GOT3 (cell line): Measurements from ENCODE around the gene IRF2.

Experiments used
- DNase-seq: peaks from one replicate; lab custom pipeline; 2025; ENCODE audit warnings: mixed read lengths; lab: John Stamatoyannopoulos, UW

IRF2 gene

GRCh38 chr4:184368290-184368689, 106.1 kb downstream of the IRF2 start:
- no peak for DNase-seq

GRCh38 chr4:184364100-184364921, 110.0 kb downstream of the IRF2 start:
- no peak for DNase-seq

GRCh38 chr4:184363258-184363657, 111.1 kb downstream of the IRF2 start:
- no peak for DNase-seq

- DNase-seq = no peak
Measured at GRCh38 chr4:184362396-184362795, 112.0 kb downstream of the IRF2 start.

GRCh38 chr4:184361443-184361842, 112.9 kb downstream of the IRF2 start:
- no peak for DNase-seq

- DNase-seq = no peak
Measured at GRCh38 chr4:184359888-184360287, 114.5 kb downstream of the IRF2 start.

- no peak for DNase-seq
Measured at GRCh38 chr4:184358521-184359232, 115.7 kb downstream of the IRF2 start.

- no peak for DNase-seq
Measured at GRCh38 chr4:184357772-184358171, 116.6 kb downstream of the IRF2 start.

GRCh38 chr4:184357165-184357564, 117.2 kb downstream of the IRF2 start:
- DNase-seq = no peak

GRCh38 chr4:184356366-184356765, 118.0 kb downstream of the IRF2 start:
- no peak for DNase-seq

GRCh38 chr4:184355857-184356256, 118.5 kb downstream of the IRF2 start:
- no peak for DNase-seq

- DNase-seq = no peak
Measured at GRCh38 chr4:184355111-184355604, 119.2 kb downstream of the IRF2 start.

GRCh38 chr4:184352891-184353290, 121.5 kb downstream of the IRF2 start:
- no peak for DNase-seq

- DNase-seq = no peak
Measured at GRCh38 chr4:184351560-184352451, 122.5 kb downstream of the IRF2 start.

GRCh38 chr4:184350964-184351363, 123.4 kb downstream of the IRF2 start:
- no peak for DNase-seq

- DNase-seq = no peak
Measured at GRCh38 chr4:184350213-184350817, 124.0 kb downstream of the IRF2 start.

GRCh38 chr4:184349283-184350039, 124.9 kb downstream of the IRF2 start:
- DNase-seq = no peak

- DNase-seq = no peak
Measured at GRCh38 chr4:184348311-184349233, 125.8 kb downstream of the IRF2 start.

- no peak for DNase-seq
Measured at GRCh38 chr4:184347251-184348239, 126.8 kb downstream of the IRF2 start.
